Karpas-422 (cell line): Measurements from ENCODE around the gene ITSN1. TPM values are rescaled to one million over a fixed set of nuclear protein-coding genes. Genes with fewer than 3 reads are reported as not detected.

Experiments used
- DNase-seq: peaks from one replicate; pipeline ENCODE4 v3.0.0-alpha.2; 2015
- H2AFZ ChIP-seq: fragments of 200-600 bp; sonication (generic); 2 replicates; pipeline ENCODE4 v1.6.1; 2014; ENCODE audit warnings: antibody characterized with exemption, low read length, mixed read lengths
- H3K27ac ChIP-seq: fragments of 200-600 bp; sonication (generic); 2 replicates; pipeline ENCODE4 v1.5.1; 2014; ENCODE audit warnings: mild to moderate bottlenecking, low read length, moderate library complexity
- H3K27me3 ChIP-seq: fragments of 200-600 bp; sonication (generic); 2 replicates; pipeline ENCODE4 v1.6.1; 2014; ENCODE audit warnings: low read length, mixed read lengths
- H3K36me3 ChIP-seq: fragments of 200-600 bp; sonication (generic); 2 replicates; pipeline ENCODE4 v1.6.1; 2014; ENCODE audit warnings: low read length, mixed read lengths; ENCODE audit not compliant: insufficient read depth
- H3K4me1 ChIP-seq: fragments of 200-600 bp; sonication (generic); 2 replicates; pipeline ENCODE4 v1.6.1; 2014; ENCODE audit warnings: mild to moderate bottlenecking, low read length, mixed read lengths
- H3K4me2 ChIP-seq: fragments of 200-600 bp; sonication (generic); 2 replicates; pipeline ENCODE4 v1.6.1; 2014; ENCODE audit warnings: low read length, low read depth, mild to moderate bottlenecking; ENCODE audit not compliant: poor library complexity, severe bottlenecking
- H3K4me3 ChIP-seq: fragments of 200-600 bp; sonication (generic); 2 replicates; pipeline ENCODE4 v1.5.1; 2014; ENCODE audit warnings: mild to moderate bottlenecking, antibody characterized with exemption, low read length, mixed read lengths
- H3K79me2 ChIP-seq: fragments of 200-600 bp; sonication (generic); 2 replicates; pipeline ENCODE4 v1.6.1; 2014; ENCODE audit warnings: mild to moderate bottlenecking, low read length, mixed read lengths
- H3K9ac ChIP-seq: fragments of 200-600 bp; sonication (generic); 2 replicates; pipeline ENCODE4 v1.6.0; 2014; ENCODE audit warnings: low read length
- H3K9me2 ChIP-seq: fragments of 200-600 bp; sonication (generic), shearing (Covaris generic); replicated peaks from 2 replicates; pipeline ENCODE4 v1.6.0; 2014; ENCODE audit warnings: mild to moderate bottlenecking, low read length, moderate library complexity; ENCODE audit not compliant: insufficient read depth
- H3K9me3 ChIP-seq: fragments of 300-700, 200-600 bp; sonication (generic); 2 replicates; pipeline ENCODE4 v1.6.1; 2014; ENCODE audit warnings: low read length, mixed read lengths
- H4K20me1 ChIP-seq: fragments of 200-600 bp; sonication (generic); 2 replicates; pipeline ENCODE4 v1.6.1; 2014; ENCODE audit warnings: mild to moderate bottlenecking, antibody characterized with exemption, low read length, low read depth; ENCODE audit not compliant: insufficient read depth
- total RNA-seq: library from RNA; depleted of rRNA; stranded (reverse); fragments of >200 nt; shearing (Covaris generic); gene quantifications from 2 replicates; pipeline ENCODE4 v1.2.3, GENCODE V29; 2014; ENCODE audit warnings: low replicate concordance; rRNA removed

ITSN1 gene
- total RNA-seq, 1 experiment from 2014 or later: 2.3 TPM

GRCh38 chr21:33944185-33944763 lies 302.0 kb downstream of the ITSN1 start:
- H2AFZ ChIP-seq: no peak overlapping the region

GRCh38 chr21:33945652-33946270 lies 303.5 kb downstream of the ITSN1 start:
- no peaks in the 10 kb centered on the region for H3K27me3 ChIP-seq
- H2AFZ ChIP-seq: no peak overlapping the region
- H3K4me2 ChIP-seq: no peak overlapping the region
- no peak overlapping the region for H3K4me3 ChIP-seq
- H3K4me1 ChIP-seq: peaks cover 21% of the 10 kb centered on the region
- no peaks in the 10 kb centered on the region for H4K20me1 ChIP-seq
- no peaks in the 10 kb centered on the region for H3K79me2 ChIP-seq
- no peak for DNase-seq
- no peak overlapping the region for H3K9ac ChIP-seq
- no peaks in the 10 kb centered on the region for H3K36me3 ChIP-seq
- H3K9me3 ChIP-seq: no peaks in the 10 kb centered on the region
- no peak overlapping the region for H3K27ac ChIP-seq
- H3K9me2 ChIP-seq: no peaks in the 10 kb centered on the region

More at GRCh38 chr21:33944185-33944763, 302.0 kb downstream of the ITSN1 start:
- no peaks in the 10 kb centered on the region for H3K27me3 ChIP-seq
- peaks cover 21% of the 10 kb centered on the region for H3K4me1 ChIP-seq
- no peaks in the 10 kb centered on the region for H4K20me1 ChIP-seq
- H3K9me2 ChIP-seq: no peaks in the 10 kb centered on the region
- no peak overlapping the region for H3K27ac ChIP-seq
- no peak overlapping the region for H3K9ac ChIP-seq
- H3K4me3 ChIP-seq: no peak overlapping the region
- H3K36me3 ChIP-seq: no peaks in the 10 kb centered on the region
- no peak for DNase-seq
- H3K79me2 ChIP-seq: no peaks in the 10 kb centered on the region
- H3K4me2 ChIP-seq: no peak overlapping the region
- no peaks in the 10 kb centered on the region for H3K9me3 ChIP-seq

GRCh38 chr21:33947451-33948095 lies 305.3 kb downstream of the ITSN1 start:
- Histone ChIP-seq H3K79me2 (no peaks in the 10 kb centered on the region), H3K27me3 (no peaks in the 10 kb centered on the region), H2AFZ (no peak overlapping the region), H3K9me3 (no peaks in the 10 kb centered on the region), H4K20me1 (no peaks in the 10 kb centered on the region), H3K4me1 (peaks cover 30% of the 10 kb centered on the region), H3K9ac (no peak overlapping the region), H3K36me3 (no peaks in the 10 kb centered on the region), H3K4me3 (no peak overlapping the region), H3K9me2 (no peaks in the 10 kb centered on the region), H3K4me2 (no peak overlapping the region), H3K27ac (no peak overlapping the region)
- peak; percentile 40 for DNase-seq

- Histone ChIP-seq H3K79me2 (no peaks in the 10 kb centered on the region), H3K4me1 (peaks cover 30% of the 10 kb centered on the region), H3K4me2 (peak overlapping the region; percentile 12), H3K9me3 (no peaks in the 10 kb centered on the region), H3K4me3 (no peak overlapping the region), H3K9me2 (no peaks in the 10 kb centered on the region), H3K27ac (no peak overlapping the region), H3K9ac (peak overlapping the region; percentile 14; the same call in 1 of the 2 replicates), H3K27me3 (no peaks in the 10 kb centered on the region), H3K36me3 (no peaks in the 10 kb centered on the region), H2AFZ (peak overlapping the region; percentile 97), H4K20me1 (no peaks in the 10 kb centered on the region)
- peak; percentile 66 for DNase-seq
Measured at GRCh38 chr21:33948096-33948950, 306.0 kb downstream of the ITSN1 start.

- Histone ChIP-seq H3K27ac (no peak overlapping the region), H3K36me3 (no peaks in the 10 kb centered on the region), H3K9ac (no peak overlapping the region), H3K9me3 (no peaks in the 10 kb centered on the region), H3K27me3 (no peaks in the 10 kb centered on the region), H3K4me1 (peaks cover 30% of the 10 kb centered on the region), H3K79me2 (no peaks in the 10 kb centered on the region), H3K9me2 (no peaks in the 10 kb centered on the region), H3K4me2 (peak overlapping the region; percentile 12), H4K20me1 (no peaks in the 10 kb centered on the region), H2AFZ (peak overlapping the region; percentile 97), H3K4me3 (no peak overlapping the region)
- no peak for DNase-seq
Measured at GRCh38 chr21:33948951-33949444, 306.7 kb downstream of the ITSN1 start.

Other genes with a start within 250 kb of the ITSN1 start
- gene IFNGR2, start 239.1 kb upstream of the ITSN1 start, total RNA-seq: 30.4 and 52.1 TPM in 2 replicates
- 39.9 and 57.5 TPM in 2 replicates for gene TMEM50B, start 162.5 kb upstream of the ITSN1 start, total RNA-seq
- 0.22 and 0.25 TPM in 2 replicates for gene DNAJC28, start 150.8 kb upstream of the ITSN1 start, total RNA-seq
- gene GART, start 100.4 kb upstream of the ITSN1 start, total RNA-seq: 117 and 119 TPM in 2 replicates
- 121 and 159 TPM in 2 replicates for gene SON, start 99.5 kb upstream of the ITSN1 start, total RNA-seq
- 14.6 and 16.1 TPM in 2 replicates for gene DONSON, start 53.8 kb upstream of the ITSN1 start, total RNA-seq
- 38.9 and 43.6 TPM in 2 replicates for gene CRYZL1, start 760 bp upstream of the ITSN1 start, total RNA-seq